ENCODE results near the gene ALDH1A1. TPM values are rescaled to one million over a fixed set of nuclear protein-coding genes. Genes with fewer than 3 reads are reported as not detected.

ALDH1A1 gene
- total RNA-seq, 1 experiment from 2014 or later = 1.9 TPM

GRCh38 chr9:72925126-72925789, 27.6 kb downstream of the ALDH1A1 start:
- Mint-ChIP-seq H3K27ac (no peak overlapping the region), H3K4me1 (no peaks in the 10 kb centered on the region), H3K36me3 (no peaks in the 10 kb centered on the region), H3K9me3 (no peaks in the 10 kb centered on the region), H3K4me3 (no peak overlapping the region), H3K27me3 (ENCODE audit: low read depth) (no peaks in the 10 kb centered on the region)
- ATAC-seq (no peak), DNase-seq (ENCODE audit: low spot score) (no peak)
- POLR2A ChIA-PET = no interaction called here
- TF ChIP-seq RELA (CRISPR knock-in tag; IDR thresholded peaks at IDR 0.05; ENCODE audit: borderline replicate concordance) (no peak), ZMAT4 (CRISPR knock-in tag; IDR thresholded peaks at IDR 0.05) (no peak), HMGA2 (CRISPR knock-in tag; IDR thresholded peaks at IDR 0.05) (no peak), NFATC4 (CRISPR knock-in tag; IDR thresholded peaks at IDR 0.05) (no peak), ZNF317 (CRISPR knock-in tag; IDR thresholded peaks at IDR 0.05; ENCODE audit: borderline replicate concordance, low read depth) (no peak), MYBL2 (CRISPR knock-in tag; IDR thresholded peaks at IDR 0.05) (no peak), TP53 (CRISPR knock-in tag; IDR thresholded peaks at IDR 0.05) (no peak), NR1H2 (CRISPR knock-in tag; IDR thresholded peaks at IDR 0.05) (no peak), CTCF (IDR thresholded peaks at IDR 0.05) (no peak), TEAD1 (CRISPR knock-in tag; IDR thresholded peaks at IDR 0.05) (no peak), HMGXB4 (CRISPR knock-in tag; IDR thresholded peaks at IDR 0.05) (no peak), CDX4 (CRISPR knock-in tag; IDR thresholded peaks at IDR 0.05; ENCODE audit: borderline replicate concordance) (no peak), ZNF396 (CRISPR knock-in tag; IDR thresholded peaks at IDR 0.05; ENCODE audit: borderline replicate concordance) (no peak), E2F1 (CRISPR knock-in tag; IDR thresholded peaks at IDR 0.05) (no peak), SMAD3 (CRISPR knock-in tag; IDR thresholded peaks at IDR 0.05; ENCODE audit: borderline replicate concordance) (no peak), FOXP4 (CRISPR knock-in tag; IDR thresholded peaks at IDR 0.05) (no peak), NFYB (CRISPR knock-in tag; conservative IDR thresholded peaks at IDR 0.05; ENCODE audit: low read depth) (no peak), ZNF532 (CRISPR knock-in tag; IDR thresholded peaks at IDR 0.05; ENCODE audit: borderline replicate concordance) (no peak), ZNF138 (CRISPR knock-in tag; conservative IDR thresholded peaks at IDR 0.05) (no peak), OVOL2 (CRISPR knock-in tag; IDR thresholded peaks at IDR 0.05; ENCODE audit: borderline replicate concordance) (no peak)
- CTCF ChIA-PET = no interaction called here
